HG03159 (cell line): ENCODE data around the gene RUFY4.
"Not testable (repeated sequence)": the region's sequence is repeated elsewhere in the genome, so short reads cannot be mapped to it uniquely, and the experiment has no call there.

Source experiments
- ATAC-seq: cut with Tn5 transposase; IDR thresholded peaks from one replicate; pipeline ENCODE4 v1.9.1; 2021; ENCODE audit warnings: mild to moderate bottlenecking, moderate library complexity; ENCODE audit not compliant: unreplicated experiment

The RUFY4 gene

GRCh38 chr2:218082586-218083351 is 13.7 kb downstream of the RUFY4 start:
- ATAC-seq = no peak

- no peak for ATAC-seq
Observed at GRCh38 chr2:218083352-218083676, 14.3 kb downstream of the RUFY4 start.

GRCh38 chr2:218086478-218086877 is 17.4 kb downstream of the RUFY4 start:
- ATAC-seq = no peak

GRCh38 chr2:218089259-218089658 is 20.2 kb downstream of the RUFY4 start:
- no peak for ATAC-seq

- ATAC-seq = no peak
Observed at GRCh38 chr2:218091746-218092145, 22.7 kb downstream of the RUFY4 start.

GRCh38 chr2:218093879-218094278 is 24.8 kb downstream of the RUFY4 start:
- no peak for ATAC-seq

- ATAC-seq = no peak
Observed at GRCh38 chr2:218095853-218096252, 26.8 kb downstream of the RUFY4 start.

GRCh38 chr2:218097975-218098374 is 28.9 kb downstream of the RUFY4 start:
- no peak for ATAC-seq

GRCh38 chr2:218108834-218109233 is 39.8 kb downstream of the RUFY4 start:
- ATAC-seq = not testable (repeated sequence)

GRCh38 chr2:218121789-218122188 is 52.7 kb downstream of the RUFY4 start:
- not testable (repeated sequence) for ATAC-seq

- not testable (repeated sequence) for ATAC-seq
Observed at GRCh38 chr2:218122286-218122685, 53.2 kb downstream of the RUFY4 start.

GRCh38 chr2:218123986-218124385 is 54.9 kb downstream of the RUFY4 start:
- no peak for ATAC-seq

- no peak for ATAC-seq
Observed at GRCh38 chr2:218125095-218125494, 56.0 kb downstream of the RUFY4 start.

- no peak for ATAC-seq
Observed at GRCh38 chr2:218125626-218126080, 56.6 kb downstream of the RUFY4 start, which contains the start of gene CXCR2. CXCR2 (plus strand) TSS chr2:218126028; CDS start chr2:218134802, 8,774 bp downstream.

GRCh38 chr2:218127929-218128455 is 58.9 kb downstream of the RUFY4 start:
- no peak for ATAC-seq

- no peak for ATAC-seq
Observed at GRCh38 chr2:218128781-218129457, 59.9 kb downstream of the RUFY4 start.

GRCh38 chr2:218129458-218130135 is 60.5 kb downstream of the RUFY4 start:
- no peak for ATAC-seq

GRCh38 chr2:218130377-218130776 is 61.3 kb downstream of the RUFY4 start:
- ATAC-seq = no peak

- no peak for ATAC-seq
Observed at GRCh38 chr2:218130822-218131221, 61.8 kb downstream of the RUFY4 start.

GRCh38 chr2:218137514-218137913 is 68.5 kb downstream of the RUFY4 start:
- no peak for ATAC-seq

- no peak for ATAC-seq
Observed at GRCh38 chr2:218138047-218138446, 69.0 kb downstream of the RUFY4 start.
